ENCODE data around the gene SCUBE1.

- no peak for TF ChIP-seq CTCF (IDR thresholded peaks at IDR 0.05)
- TF ChIP-seq POLR2A (IDR thresholded peaks at IDR 0.05): no peak
- TF ChIP-seq EP300 (IDR thresholded peaks at IDR 0.05): no peak
These were observed 104.6 kb downstream of the SCUBE1 start for GRCh38 chr22:43238526-43239006.
